CD4-positive, alpha-beta T cell treated with Interleukin-12 subunit alpha and Interleukin-12 subunit beta, for 1 hour (primary cell): ENCODE measurements around the gene SLC6A19.

Experiments
- DNase-seq: peaks from one replicate; pipeline ENCODE4 v3.0.0-alpha.2; 2020

SLC6A19 gene

DNA sequence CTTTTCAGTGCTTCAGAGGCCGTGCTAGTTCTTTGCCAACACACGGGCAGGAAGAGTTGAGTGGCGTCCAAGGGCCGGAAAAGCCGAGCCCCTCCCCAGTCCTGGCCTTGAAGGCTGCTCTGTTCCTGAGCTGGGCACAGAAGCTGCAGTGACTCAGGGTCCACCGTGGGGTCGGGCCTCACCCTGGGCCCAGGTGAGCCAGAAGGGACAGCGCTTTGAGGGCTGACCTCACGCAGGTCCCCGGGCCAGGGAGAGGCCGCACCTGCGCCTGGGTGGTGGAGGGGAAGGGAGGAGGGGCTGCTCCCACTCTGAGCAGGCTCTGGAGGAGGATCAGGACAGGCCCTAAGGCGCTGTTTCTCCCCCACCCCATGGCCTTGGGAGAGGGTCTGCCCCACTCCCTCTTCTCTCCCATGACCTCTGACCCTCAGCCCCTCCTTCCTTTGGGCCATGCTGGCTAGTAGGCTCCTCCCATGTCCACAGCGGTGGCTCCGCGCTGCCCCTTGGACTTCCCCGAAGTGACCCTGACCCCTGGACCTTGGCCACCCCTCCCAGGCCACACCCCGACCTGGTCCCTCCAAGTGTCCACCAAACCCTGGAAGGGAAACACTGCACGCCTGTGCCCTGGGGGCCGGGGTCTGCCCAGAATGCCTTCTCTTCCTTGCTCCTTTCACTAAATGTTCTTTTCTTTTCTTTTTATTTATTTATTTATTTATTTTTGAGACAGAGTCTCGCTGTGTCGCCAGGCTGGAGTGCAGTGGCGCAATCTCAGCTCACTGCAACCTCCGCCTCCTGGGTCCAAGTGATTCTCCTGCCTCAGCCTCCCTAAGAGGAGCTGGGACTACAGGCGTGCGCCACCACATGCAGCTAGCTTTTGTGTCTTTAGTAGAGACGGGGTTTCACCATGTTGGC lies 19.7 kb upstream of the SLC6A19 start:
- no peak for DNase-seq

DNA sequence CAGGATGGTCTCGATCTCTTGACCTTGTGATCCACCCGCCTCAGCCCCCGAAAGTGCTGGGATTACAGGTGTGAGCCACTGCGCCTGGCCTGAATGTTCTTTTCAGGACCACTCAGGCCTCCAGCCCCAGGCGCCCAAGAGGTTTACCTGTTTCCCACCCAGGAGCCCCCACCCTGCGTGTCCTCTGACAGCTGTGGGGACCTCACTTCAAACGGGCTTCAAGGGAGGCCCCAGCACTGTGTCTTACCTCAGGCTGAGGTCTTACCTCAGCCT lies 19.1 kb upstream of the SLC6A19 start:
- DNase-seq = no peak

DNA sequence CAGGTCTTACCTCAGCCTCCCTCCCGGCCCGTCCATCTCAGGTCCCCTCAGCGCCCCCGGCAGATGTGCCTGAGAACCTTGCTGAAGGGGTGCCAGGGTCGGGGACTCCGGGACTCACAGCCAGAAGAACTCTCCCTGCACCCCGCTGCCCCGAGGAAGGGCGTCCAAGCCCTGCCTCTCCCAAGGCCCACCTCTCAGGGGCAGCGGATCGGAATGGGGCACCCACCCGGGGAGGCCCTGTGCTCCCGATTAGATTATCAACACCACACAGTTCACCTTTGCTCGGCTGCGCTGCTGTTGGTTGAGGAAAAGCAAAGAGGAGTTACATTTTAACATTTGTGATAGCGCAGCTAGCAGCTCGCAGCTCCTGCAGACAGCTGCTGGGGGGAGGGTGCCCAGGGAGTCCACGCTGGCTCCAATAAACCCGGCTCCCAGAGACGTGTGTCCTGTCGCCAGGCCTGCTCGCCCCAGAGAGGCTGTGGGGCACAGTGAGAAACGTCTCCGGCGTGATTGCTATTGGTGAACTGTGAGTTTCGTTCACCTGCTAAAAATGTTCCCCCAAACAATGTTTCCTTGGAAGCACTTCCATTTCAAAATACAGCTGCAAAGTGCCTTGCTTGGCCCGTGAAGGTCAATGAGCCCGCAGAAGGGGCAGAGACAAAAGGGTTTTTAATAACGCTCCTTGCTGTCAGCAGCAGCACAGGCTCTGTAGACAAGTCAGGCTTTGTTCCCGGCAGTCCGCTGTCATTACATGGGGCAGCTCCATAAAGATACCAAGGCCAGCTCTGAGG lies 18.6 kb upstream of the SLC6A19 start:
- DNase-seq = no peak

DNA sequence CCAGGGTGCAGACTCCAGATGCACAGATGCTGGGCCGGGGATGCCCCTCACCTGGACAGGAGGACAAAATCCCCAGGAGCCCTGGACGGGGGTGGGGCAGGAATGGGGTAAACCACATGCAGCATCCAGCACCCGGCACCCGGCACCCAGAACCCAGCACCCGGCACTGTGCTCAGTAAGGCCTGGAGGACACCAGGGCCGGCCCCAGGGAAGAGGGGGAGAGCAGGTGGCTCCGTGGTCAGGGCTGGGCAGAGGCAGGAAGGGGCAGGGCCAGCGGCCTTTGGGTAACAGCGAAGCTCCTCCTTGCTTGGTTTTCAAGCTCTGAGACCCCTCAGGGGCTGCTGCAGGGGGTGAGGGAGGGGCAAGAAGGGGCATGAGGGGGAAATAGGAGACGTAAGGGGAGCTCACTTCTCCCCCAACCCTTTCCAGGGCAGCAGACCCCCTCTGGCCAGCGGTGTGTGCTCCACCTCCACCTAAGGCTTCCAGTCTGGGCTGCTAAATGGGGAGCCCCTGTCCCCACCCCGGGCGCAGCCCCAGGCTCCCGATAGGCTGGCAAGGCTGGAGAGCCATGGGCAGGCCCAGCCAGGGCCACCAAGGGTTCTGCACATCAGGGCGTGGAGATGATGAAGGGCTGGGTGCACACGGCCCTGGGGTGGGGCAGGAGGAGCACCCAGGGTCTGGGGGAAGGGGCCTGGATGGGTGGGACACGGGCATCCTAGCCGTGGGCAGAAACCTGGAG lies 17.8 kb upstream of the SLC6A19 start:
- DNase-seq = no peak

DNA sequence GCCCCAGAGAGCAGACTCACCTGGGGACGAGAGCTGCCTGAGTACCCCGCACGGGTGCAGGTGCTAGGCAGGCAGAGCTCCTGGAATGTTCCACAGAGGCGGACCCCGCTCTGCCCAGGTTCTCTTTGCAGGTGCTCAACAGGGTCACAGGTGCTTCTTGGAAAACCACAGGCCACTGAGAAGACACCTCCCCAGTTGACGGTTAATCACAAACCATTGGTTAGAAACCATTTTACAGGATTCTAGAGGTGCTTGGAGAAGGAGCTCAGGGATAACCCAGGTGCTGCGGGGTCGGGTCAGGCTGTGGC lies 17.3 kb upstream of the SLC6A19 start:
- DNase-seq = no peak

DNA sequence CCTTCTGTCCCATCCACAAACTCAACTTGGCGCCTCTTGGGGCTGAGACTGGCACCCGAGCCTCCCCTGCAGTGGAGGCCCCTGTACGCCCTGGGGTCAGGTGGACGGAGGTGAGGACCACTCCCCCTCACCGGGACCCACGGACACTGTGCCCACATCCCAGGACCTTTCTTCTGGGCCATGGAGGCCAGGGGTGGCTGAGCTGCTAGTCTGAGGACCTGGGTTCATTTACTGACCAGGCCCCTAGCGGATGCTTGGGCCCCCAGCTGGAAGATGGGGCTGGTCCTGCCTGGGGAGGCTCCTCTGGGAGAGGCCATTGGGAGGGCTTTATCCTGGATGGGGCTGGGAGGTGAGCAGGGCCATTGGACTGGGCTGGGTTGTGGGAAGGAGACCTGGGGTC lies 16.9 kb upstream of the SLC6A19 start:
- DNase-seq = no peak

DNA sequence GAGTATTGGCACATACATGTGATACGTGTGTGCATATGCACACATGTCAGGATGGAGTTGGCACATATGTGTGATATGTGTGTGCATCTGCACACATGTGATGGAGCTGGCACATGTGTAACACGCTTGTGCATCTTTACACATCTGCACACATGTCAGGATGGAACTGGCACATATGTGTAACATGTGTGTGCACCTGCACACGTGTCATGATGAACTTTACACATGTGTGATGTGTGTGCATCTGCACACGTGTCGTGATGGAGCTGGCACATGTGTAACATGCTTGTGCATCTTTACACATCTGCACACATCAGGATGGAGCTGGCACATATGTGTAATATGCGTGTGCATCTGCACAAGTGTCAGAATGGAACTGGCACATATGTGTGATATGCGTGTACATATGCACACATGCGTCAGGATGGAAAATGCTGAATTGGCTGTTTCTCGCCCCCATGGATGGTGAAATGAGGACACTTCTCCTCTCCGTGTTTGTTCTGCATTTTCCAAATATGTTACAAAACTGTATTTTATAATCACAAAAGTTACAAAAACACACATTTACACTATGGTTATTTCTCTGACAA lies 16.3 kb upstream of the SLC6A19 start:
- no peak for DNase-seq

DNA sequence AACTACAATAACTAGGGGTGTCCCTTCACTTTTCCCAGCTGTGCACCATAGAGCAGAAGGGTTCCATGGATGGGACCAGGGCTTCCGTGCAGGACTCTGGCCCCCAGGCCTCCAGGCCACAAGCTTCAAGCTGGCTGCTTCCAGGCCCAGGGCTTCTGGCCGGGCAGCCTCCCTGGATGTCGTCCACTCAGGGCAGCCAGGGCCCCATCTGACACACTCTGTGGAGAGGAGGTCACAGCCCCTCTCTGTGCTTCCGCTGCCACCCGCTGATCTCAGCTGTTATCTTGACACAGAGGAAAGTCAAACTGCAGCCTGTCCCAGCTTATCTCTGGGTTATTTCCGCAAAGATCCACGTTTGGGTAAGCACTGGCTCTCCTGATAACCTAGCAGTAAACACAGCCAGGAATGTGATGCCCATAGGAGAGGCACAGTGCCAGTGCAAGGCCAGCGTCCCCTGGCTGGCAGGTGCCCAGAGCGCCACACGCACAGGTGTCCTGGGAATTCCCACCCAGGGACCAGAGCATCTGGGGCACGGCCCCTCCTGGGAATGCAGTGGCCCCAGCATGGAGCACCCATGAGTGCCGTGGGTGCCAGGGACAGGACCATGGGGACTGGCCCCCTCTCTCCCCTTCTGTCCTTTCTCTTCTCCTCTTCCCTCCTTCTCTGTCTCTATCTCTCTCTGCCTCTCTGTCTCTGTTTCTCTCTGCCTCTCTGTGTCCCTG lies 15.6 kb upstream of the SLC6A19 start:
- DNase-seq = no peak

DNA sequence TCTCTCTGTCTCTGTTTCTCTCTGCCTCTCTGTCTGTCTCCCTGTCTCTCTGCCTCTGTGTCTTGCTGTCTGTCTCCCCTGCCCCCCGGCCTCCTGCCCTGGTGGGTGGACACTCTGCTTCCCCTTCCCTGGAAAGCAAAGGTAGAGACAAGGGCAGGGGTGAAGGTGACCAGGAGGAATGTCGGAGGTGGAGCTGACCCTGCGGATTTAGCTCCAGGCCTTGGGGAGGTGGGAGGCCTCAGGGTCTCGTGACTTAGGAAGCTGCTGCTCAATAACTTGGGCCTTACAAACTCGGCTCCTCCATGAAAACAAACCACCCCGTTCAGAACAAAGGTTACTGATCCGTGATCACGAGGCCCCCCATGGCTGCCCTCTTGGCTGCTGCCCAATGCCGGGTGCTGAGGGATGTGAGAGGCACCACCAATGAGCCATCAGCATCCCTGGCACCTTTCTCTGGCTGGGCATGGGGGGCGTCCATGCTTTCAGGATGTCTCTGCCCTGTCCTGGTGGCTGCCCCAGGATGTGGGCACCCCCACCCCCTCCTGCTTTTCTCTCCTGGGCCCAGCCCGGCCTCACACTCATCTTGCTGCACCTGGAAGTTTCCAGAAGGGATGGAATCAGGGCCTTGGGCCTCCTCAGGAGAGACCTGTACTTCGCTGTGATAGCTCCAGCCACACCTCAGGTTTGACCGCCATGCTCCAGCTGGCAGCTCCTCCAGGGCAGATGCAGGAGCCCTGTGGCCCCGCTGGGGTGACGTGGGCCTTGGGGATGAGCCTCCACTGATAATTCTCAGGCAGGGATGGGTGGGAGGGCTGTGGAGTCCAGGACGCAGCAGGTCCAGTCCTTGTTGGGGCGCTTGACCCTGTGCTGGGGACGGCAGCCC lies 14.8 kb upstream of the SLC6A19 start:
- DNase-seq = no peak

DNA sequence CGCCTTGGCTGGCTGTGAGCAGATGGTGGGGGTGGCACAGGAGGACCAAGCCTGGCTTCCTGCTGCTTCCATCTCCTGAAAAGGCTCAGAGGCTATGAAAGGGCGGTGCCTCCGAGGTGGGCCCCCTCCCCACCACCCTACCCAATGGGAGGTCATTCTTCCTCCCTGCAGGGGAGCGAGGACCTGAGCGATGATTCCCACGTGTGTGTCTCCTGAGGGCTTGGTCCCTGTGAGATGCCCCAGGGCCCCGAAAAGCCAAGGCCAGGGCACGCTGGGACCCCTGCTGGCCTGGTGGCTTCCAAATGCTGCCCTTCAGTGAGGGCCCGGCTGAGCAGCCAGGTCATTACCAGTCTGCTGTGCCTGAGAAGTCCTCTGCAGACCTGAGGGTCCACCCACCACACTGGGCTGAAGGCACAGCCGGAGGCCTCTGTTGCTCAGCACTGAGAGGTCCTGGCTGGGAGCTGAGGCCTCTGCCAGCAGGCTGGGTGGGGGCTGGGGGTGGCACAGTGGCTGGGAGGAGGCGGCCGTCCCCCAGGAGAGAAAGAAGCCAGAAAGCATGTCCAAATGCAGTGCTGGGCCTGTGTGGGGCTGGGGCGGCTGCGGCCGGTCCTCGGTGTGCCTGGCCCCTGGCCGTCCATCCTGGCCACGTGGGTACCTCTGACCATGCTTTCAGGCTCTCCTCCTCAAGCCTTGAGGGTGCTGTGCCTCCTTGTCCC lies 14.0 kb upstream of the SLC6A19 start:
- no peak for DNase-seq

DNA sequence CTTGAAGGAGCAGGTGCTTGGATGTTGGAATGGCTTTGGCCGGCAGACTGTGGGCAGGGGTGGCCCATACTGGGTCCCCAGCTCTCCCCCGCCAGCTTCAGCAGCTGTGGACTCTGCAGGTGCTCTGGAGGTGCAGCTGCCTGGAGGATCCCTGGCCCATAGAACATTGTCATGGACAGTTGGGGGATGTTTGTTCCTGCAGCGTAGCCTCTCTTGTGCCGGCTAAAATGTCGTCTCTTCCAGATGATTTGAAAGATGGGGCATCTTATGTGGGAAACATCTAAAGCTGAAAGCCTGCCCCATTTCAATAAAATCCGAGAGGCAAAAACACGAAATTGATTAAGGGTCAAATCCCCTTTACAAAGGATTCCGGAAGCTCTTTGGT lies 13.5 kb upstream of the SLC6A19 start:
- no peak for DNase-seq

DNA sequence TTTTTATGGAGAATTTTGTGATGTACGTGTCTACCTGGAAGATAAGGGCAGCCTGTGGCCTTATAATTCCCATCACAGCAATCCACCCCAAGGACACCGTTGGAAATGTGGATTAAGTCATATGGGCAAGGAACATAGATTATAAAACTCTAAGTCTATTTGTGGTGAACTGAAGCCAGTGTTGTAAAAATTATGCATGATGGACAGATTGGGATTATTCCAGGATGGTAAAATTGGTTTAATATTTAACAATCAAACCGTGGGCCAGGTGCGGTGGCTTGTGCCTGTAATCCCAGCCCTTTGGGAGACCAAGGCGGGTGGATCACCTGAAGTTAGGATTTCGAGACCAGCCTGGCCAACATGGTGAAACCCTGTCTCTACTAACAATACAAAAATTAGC lies 12.9 kb upstream of the SLC6A19 start:
- no peak for DNase-seq

DNA sequence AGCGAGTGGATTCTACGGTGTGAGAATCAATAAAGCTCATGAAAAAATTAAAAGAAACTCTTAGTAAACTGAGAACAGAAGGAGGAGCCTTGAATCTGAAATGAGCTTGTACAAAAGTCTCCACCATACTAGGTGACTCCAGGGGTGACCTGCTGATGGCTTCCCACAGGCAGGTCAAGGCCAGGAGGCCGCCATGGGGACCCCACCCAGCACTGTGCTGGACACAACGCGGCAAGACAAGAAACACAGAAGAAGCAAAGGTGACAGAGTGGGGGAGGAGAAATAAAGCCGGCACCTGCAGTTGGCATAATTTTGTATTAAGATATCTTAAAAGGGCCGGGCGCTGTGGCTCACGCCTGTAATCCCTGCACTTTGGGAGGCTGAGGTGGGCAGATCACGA lies 12.1 kb upstream of the SLC6A19 start:
- no peak for DNase-seq

DNA sequence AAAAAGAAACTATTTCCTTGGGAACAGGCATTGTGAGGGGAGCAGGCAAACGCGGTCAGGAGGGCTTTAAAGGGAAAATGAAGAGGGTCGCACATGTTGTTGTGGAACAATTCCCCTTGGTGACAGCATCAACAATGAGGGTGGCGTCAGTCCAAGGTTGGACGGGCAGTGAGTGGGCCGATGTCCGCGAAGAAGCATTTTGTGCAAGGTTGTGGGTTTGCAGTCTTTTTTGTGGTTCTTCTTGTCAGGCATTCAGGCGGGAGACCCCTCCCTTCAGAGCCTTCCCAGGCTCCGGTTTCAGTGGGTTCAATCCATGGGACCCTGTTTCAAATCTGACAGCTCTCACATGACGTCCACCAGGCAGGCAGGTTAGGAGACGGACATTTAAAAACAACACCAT lies 11.1 kb upstream of the SLC6A19 start:
- no peak for DNase-seq

DNA sequence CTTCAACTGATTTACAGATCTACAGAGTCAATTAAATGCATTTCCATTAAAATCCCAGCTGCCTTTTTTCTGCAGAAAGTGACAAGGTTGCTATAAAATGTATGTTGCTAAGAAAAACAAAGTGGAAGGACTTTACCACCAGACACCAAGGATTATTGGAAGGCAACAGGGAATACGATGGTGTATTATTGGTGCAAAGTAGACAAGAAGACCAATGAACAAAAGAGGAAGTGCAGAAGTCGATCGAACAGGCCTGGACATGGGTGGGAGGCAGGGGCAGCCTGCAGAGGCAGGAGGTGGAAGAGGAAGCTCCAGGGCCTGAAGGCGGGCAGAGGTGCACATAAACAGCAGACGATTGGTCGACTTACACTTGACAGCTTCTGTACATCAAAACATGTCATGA lies 10.6 kb upstream of the SLC6A19 start:
- no peak for DNase-seq

DNA sequence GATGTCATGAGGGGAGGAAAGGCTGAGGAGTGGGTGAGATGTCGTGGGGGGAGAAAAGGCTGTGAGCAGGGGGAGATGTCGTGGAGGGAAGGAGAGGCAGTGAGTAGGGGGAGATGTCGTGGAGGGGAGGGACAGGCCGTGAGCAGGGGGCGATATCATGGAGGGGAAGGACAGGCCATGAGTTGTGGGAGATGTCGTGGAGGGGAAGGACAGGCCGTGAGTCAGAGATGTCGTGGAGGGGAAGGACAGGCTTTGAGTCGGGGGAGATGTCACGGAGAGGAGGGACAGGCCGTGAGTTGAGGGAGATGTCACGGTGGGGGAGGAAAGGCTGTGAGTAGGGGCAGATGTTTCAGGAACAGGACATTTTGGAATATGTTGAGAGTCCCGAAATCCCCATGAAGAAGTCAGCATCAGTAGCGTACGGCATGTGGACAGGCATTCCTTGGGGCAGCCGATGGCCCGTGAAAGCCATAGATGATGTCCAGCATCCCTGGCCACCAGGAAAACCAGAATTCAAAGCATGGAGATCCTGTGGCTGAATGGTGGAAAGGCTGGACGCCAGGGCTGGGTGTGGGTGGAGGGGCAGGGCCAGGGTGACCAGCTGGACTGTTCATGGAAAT lies 8.3 kb upstream of the SLC6A19 start:
- DNase-seq = no peak

DNA sequence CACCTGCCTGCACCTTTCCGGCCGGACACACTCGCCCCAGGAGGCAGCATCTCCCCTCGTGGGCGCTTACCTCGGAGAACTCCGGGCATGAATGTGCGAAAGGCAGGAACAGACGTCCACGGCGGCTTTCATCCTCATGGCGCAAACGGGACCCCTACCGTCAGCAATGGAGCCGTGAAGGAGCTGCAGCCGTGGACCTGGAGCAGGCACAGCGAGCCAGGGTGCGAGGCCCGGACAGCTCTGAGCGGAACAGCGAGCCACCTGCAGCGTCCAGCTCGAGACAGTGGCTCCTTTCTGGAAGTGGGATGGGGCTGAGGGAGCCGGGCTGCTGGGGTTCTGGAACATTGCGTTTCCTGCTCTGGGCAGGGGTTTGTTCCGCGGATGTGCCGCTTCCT lies 7.8 kb upstream of the SLC6A19 start:
- no peak for DNase-seq

DNA sequence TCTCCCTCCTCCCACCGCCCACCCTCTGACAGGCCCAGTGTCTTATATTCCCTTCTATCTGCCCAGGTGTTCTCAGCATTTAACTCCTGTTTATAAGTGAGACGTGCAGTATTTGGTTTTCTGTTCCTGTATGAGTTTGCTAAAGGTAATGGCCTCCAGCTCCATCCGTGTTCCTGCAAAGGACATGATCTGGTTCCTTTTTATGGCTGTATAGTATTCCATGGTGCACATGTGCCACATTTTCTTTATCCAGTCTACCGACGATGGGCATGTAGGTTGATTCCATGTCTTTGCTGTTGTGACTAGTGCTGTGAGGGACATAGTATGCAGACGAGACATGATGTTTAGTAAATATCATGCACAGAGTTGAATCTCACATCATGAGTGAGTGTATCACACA lies 7.0 kb upstream of the SLC6A19 start:
- no peak for DNase-seq

DNA sequence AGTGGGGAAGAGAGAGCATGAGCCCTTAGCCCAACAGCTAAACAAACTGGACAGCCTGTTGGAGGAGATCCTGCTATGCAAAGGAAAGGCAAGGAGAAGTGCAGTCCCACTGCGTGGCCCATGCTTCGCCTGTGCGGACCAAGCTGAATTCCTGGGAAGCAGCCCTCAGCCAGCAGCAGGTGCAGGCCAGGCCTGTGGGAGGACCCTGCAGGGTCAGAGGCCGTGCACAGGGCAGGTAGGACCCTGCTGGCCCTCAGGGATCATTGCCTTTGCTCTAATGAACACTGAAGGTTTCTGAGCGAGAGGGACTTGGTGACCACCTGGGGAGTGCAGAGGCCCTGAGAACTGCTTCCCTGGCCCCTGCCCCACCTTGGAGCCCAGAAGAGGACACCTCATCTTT lies 6.0 kb upstream of the SLC6A19 start:
- DNase-seq = no peak

DNA sequence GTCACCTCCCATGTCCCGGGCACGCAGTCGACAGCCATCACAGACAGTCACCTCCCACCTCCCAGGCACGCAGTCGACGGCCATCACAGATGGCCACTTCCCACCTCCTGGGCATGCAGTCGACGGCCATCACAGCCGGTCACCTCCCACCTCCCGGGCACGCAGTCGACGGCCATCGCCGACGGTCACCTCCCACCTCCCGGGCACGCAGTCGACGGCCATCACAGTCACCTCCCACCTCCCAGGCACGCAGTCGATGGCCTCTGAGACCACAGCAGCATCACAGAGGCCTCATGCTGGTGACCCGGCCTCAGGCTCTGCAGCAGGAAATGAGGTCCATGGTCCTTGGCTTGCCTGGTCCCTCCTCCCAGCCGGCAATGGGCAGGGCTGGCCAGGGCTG lies 5.5 kb upstream of the SLC6A19 start:
- no peak for DNase-seq

DNA sequence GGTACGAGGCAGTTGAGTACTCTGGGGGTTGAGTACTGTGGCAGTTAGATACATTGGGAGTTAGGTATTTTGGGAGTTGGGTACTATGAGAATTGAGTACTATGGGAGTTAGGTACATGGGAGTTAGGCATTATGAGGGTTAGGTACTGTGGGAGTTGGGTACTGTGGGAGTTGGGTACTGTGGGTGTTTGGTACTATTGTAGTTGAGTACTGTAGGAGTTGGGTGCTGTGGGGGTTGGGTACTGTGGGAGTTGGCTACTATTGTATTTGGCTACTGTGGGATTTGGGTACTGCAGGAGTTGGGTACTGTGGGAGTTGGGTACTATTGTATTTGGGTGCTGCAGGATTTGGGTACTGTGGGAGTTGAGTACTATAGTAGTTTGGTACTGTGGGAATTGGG lies 4.8 kb upstream of the SLC6A19 start:
- no peak for DNase-seq
